Measurements from ENCODE around the gene LRRC15.

The LRRC15 gene

DNA sequence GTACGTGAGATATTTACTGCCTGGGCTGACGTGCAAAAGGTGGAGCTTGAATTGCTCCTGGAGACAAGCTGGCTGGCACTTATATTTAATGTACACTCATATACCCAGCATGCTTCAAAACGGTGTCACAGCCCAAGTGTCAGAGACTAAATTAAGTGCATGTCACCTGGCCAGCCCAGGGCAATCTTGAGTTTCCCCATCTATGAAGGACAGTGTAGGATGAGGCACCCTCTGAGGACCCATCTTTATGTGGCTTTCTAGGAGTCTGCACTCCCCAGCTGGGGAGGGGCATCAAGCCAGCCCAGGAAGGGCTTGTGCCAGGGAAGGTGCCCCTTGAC lies 5.3 kb downstream of the LRRC15 start:
- no peak for DNase-seq (ENCODE audit: low read depth in 2 of 2)

DNA sequence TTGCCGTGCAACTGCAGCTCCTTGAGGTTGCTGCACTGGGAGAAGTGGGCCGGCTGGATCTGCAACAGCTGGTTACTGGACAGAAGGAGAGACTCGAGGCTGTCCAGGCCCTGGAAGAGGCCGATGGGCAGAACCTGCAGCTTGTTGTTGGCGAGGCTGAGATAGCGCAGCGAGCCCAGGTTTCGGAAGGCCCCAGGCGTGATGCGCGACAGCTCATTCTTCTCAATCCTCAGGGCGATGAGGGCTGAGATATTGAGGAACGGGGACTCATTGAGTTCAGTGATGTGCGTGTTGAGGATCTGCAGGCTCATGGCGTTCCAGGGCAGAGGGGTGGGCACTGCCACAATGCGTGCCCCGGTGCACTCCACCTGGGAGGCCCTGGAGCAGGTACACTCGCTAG lies 9.0 kb downstream of the LRRC15 start:
- no peak for DNase-seq (ENCODE audit: low read depth in 2 of 2)

DNA sequence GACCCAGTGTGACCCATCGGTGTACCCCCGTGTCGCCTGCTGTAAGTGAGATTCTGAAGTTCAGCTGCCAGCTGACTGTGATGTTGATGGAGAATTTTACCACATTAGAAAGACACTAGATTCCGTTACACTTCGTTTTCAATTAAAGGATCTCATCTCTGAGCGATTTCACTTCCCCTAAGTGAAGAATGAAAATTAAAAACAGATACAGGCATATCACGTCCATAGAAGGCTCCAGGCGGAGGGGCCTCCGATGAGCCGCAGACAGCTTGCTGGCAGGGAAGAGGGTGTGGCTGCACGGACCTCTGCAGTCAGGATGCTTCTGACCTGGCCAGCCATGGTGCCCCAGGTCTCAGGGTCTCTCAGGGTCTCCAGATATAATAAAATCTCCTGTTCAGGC lies 11.9 kb downstream of the LRRC15 start:
- no peak for DNase-seq (ENCODE audit: low read depth in 2 of 2)

DNA sequence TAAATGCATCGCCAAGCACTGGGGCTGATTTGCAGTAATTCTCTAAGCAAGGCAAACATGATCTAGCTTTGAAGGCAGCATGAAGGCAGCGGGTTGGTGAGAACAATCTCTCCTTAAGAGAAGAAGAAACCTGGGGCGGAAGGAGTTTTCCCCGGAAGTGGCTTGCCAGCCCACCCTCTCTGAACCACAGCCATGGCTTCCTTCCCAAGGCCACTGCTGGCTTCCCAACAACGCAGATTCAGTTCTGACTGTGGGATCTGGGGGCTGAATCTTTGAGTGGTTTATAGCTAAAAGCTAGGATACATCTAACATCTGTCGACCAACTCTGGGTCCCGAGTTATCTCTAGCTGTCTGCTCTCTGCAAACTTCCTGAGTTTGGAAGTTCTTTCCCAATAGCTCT lies 14.2 kb downstream of the LRRC15 start:
- no peak for DNase-seq (ENCODE audit: low read depth in 2 of 2)

DNA sequence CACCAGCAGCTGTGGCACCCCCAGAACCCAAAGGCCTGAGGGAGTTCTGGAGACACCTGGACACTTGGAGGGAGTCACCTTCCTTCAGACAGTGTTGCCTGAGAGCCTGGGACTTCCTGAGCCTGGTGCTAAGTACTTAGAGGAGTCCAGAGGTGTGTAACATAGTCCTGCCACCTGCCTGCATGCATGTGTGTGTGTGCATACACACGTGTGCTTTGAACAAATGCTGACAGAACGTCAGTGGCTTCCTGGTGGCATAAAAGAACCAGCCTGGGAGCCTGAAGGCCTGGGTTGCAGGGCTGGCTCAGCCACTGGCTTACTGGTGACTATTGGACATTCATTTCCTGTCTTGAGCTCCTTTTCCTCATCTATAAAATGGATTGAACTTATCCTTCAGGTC lies 15.2 kb downstream of the LRRC15 start:
- DNase-seq (ENCODE audit: low read depth in 2 of 2): no peak

DNA sequence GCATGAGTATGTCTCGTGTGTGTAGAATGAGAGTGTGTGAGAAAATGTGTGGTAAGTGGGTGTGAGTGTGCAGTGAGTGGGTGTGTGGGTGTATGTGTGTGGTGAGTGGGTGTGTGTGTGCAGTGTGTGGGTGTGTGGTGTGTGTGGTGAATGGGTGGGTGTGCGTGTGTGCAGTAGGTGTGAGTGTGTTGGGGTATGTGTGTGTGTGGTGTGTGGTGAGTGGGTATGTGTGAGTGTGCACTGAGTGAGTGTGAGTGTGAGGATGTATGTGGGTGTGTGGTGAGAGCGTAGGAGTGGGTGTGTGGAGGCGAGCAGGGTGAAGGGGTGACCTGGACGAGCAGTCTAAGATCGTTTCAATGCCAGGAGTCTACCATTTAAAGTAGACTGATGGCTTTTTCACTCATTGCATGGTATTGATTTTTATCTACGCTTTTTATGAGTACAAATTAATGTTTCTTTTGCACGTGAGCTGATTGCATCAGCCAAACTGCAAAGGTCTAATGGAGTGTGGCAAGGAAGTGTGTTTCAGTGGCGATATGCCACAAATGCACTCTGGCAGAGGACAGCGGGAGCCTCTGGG lies 16.8 kb downstream of the LRRC15 start:
- no peak for DNase-seq (ENCODE audit: low read depth in 2 of 2)

DNA sequence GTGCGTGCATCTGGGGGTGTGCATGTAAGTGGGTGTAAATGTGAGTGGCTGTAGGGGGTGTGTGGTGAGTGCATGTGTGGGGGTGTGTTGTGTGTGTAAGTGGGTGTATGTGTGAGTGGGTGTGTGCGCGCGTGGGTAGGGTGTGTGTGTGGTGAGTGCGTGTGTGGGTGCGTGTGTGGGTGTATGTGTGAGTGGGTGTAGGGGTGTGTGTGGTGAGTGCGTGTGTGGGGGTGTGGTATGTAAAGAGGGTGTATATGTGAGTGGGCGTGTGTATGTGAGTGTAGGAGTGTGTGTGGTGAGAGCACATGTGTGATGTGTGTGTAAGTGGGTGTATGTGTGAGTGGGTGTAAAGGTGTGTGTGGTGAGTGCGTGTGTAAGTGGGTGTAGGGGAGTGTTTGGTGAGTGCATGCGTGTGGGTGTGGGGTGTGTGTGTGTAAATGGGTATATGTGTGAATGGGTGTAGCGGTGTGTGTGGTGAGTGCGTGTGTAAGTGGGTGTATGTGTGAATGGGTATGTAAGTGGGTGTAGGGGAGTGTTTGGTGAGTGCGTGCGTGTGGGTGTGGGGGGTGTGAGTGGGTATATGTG lies 17.5 kb downstream of the LRRC15 start:
- DNase-seq (ENCODE audit: low read depth in 2 of 2): no peak

DNA sequence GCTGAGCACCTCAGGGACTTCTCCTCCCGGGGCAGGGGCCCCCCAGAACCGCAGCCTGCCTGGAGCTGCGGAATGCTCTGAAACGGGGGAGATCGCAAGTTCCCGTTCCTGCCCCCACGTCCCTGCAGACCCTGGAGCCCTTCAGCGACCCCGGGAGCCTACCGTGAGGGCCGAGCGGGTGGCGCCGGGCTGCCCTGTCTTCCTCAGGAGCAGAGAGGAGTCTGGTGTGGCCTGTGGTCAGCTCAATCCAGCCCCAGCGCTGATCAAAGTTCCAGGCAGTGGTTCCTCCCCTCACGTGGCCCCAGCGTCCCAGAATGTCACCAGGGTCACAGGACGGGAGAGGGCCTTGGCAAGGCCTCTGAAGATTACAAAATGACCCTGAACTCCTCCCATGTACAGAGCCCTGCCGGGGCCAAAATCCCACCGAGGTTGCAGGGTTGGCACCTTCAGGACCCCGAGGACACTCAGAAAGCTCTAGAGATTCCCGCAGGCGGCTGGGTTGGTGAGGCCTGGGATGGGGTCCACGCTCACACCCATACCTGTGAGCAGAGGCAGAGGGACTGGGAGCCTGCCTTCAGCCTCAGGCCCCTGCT lies 18.4 kb downstream of the LRRC15 start, which contains the start of gene CPN2:
TSS of gene CPN2 (minus strand) at position 249 of the 593 bp plus-strand sequence. CDS start 8,626 bp downstream, outside the sequence.
- DNase-seq (ENCODE audit: low read depth in 2 of 2): no peak

DNA sequence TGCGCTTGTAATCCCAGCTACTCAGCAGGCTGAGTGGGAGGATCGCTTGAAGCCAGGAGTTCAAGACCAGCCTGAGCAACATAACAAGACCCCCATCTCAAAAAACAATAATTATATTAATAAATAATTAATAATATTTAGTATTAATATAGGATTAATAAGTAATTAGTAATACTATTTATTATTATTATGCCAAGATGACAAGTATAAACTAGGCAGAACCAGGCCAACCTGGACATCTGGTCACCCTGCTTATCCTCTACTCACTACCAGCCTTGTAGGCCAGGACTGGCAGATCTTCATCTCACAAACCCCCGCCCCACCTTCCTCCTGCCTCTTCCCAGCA lies 18.8 kb downstream of the LRRC15 start:
- no peak for DNase-seq (ENCODE audit: low read depth in 2 of 2)

DNA sequence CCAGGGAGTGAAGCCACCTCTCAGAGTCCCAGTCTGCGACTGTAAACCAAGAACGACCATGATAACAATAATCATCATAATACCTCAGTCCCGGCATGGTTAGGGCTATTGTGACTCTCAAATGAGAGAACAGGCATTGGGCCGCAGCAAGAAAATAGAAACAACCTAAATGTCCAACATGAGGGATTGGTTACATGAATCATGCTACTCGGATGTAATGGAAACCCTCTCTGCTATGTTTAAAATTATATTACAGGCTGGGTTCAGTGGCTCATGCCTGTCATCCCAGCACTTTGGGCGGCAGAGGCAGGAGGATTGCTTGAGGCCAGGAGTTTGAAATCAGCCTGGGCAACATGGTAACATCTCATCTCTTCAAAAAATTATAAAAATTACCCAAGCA lies 21.2 kb downstream of the LRRC15 start:
- no peak for DNase-seq (ENCODE audit: low read depth in 2 of 2)

DNA sequence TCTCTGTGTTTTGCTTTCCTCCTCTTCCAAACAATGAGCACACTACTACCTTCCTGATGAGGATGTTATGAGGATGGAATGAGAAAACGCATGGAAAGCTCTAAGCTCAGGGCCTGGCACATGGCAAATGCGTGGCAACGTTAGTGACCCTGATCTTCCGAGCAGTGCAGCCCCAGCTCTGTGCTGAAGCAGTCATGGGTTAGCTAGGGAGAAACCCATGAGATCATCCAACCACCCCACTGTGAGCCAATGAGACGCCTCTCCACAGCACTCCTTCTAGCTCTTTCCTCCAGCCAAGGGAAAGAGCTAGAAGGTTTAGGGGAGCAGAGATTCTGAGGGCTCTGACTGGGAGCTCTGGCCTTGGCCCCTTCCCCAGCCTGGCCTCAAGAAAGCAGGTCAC lies 22.9 kb downstream of the LRRC15 start:
- no peak for DNase-seq (ENCODE audit: low read depth in 2 of 2)

DNA sequence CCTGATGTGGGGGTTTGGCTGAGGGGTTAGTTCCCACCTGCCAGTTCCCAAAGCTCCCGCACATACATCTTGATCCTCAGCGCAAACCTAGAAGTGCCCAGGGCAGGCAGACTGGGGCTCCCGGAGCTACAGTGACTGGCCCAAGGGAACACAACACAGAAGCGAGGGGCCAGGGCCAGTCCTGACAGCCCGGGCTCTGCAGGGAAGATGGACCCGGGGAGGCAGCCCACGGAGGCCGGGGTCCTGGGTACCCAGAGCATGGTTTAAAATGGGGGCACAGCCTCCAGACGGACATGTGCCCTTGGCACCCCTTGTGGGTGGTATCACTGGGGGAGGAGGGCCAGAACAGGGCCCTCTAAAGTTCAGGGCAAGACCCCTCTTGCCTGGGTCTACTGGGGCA lies 23.5 kb downstream of the LRRC15 start:
- DNase-seq (ENCODE audit: low read depth in 2 of 2): no peak

DNA sequence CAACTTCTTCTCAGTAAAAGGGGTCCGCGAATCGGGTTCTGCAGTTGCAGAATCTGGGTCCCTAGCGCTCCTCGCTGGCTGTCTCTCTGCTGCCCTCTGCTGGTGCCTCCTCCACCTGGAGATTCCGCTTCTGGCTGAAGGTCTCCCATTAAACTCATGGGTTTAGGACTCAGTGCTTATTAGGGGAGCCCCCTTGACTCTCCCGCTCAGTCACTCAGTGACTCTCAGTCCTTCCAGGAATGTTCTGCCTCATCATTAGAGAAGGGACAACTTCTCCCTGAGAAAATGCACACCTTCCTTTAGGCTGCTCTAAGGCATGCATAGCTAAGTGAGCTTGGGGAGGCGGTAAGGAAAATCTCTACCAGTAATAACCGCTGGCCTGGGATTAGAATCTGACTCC lies 25.5 kb downstream of the LRRC15 start:
- peak; percentile 34 to 38 for DNase-seq (ENCODE audit: low read depth in 2 of 2)

DNA sequence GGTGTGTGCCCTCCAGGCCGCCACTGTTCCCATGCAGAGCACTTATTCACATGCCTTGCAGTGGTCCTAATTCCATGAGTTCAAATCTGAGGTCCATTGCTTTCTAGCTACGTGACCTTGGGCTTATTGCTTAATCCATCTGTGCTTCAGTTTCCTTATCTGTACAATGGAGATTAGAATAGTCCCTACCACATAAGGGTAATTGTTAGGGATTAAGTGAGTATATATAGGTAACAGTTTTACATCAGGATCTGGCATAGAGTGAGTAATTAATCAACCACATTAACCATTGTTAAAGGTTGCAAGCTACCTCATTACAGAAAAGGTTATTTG lies 26.0 kb downstream of the LRRC15 start:
- DNase-seq (ENCODE audit: low read depth in 2 of 2): no peak

DNA sequence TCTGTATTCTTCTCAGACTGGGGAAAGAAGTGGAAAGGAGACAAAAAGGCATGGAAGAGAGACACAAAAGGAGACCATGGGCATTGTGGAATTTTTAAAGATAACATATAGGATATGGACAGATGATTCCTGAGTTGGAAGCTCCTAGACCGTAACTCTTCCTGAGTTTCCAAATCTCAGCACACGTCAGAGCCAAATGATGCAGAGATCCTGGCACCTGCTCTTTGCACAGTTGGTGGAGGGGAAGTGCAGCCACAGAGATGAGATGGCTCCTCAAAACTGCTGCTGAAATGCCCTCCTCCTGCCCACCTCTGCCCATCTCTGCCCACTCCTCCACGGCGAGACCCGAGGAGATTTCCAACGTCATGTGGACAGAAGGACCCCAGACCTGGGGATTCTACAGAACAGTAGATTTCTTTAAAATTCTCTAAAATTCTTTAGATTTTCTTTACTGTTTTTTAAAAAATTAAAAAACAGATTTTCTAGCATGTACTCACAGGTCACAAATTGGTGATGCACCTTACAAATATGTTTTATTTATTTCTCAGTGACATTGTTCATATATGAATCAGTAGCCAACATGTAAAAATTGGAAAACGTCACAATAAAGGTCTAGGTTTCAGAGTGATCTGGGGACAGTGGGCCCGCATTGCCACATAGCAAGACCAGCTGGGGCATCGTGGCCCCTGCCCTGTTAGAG lies 26.5 kb downstream of the LRRC15 start:
- no peak for DNase-seq (ENCODE audit: low read depth in 2 of 2)

DNA sequence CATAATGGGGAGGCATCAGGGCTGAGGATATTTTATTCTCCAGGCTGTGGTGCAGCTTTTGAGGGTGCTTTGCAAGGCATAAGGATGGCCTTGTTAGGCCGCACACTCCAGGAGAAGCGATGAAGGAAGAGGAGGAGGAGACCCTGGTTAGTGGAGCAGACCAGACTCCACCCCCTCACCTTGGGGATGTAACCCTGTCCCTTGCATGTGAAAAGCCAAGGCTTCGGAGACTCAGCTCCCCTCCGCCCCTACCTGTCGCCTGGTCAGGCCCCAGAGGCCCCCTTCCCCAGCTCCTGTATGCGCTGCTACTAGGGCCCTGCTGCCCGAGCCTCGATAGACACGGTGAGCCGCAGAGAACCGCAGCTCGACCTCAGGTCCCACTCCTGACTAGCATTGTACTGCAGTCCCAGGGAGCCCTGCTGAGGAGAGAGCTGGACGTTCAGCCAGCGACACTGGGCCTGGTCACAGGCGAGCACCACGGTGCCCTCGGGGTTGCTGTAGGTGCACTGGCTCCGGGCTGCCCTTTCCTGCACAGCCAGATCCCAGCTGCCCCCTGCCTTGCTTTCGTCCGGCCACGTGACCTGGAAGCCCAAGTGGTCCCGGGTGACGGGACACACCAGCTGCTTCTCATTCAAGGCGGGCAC lies 28.7 kb downstream of the LRRC15 start:
- no peak for DNase-seq (ENCODE audit: low read depth in 2 of 2)

DNA sequence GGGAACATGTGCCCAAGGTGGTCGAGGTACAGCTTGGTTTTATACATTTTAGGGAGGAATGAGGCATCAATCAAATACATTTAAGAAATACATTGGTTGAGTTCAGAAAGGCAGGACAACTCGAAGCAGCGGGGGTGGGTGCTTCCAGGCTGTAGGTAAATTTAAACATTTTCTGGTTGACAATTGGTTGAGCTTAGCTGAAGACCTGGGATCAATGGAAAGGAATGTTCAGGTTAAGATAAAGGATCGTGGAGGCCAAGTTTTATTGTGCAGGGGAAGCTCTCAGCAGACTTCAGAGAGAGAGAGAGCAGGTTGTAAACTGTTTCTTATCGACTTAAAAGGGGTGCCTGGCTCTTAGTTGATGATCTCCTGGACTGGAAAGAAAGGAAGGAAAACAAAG lies 29.7 kb downstream of the LRRC15 start:
- no peak for DNase-seq (ENCODE audit: low read depth in 2 of 2)

DNA sequence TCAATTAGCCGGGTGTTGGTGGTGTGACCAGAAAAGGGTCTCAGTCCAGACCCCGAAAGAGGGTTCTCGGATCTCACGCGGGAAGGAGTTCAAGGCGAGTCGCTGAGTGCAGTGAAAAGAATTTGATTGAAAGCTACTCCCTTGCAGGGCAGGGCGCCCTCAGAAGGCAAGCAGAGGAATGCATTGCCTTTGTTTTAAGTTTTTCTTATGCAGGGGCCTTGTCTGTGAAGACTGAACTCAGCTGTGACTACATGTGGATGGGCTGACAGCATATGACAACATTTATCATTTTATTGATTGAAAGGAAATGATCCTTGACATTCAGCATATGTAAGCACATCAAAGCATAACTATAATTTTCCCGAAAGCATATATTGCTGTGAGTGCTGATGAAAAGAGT lies 30.2 kb downstream of the LRRC15 start:
- DNase-seq (ENCODE audit: low read depth in 2 of 2): no peak

DNA sequence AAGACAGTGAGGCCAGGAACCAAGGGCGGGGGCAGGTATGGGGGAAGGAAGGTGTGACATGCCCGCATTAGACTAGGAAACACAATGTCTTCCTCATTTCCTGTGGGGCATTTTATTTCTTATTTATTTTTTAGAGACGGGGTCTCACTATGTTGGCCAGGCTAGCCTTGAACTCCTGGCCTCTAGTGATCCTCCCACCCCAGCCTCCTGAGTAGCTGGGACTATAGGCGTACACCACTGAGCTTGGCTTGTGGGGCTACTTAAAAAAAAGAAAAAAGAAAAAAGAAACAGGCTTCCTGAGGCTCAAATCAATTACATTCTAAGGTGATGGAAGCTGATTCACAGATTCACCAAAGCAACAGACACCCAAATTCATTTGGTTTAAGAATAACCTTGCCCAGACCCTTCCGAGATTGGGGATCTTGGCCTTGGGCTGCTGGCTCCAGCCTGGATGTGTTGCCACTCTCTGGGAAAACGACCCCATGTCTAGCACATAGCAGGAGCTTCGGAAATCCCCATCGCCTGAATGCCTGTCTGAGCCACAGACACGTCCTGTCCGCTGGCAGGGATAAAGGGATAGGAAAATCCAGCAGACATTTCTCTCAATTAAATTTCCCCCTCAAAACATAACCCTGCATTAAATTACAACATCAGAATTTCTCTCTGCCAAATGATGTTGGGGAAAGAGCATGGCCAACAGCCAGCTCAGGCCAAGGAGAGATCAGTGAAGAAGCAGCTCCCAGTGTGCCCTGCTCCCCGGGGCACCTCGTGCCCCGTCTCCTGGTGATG lies 31.4 kb downstream of the LRRC15 start:
- DNase-seq (ENCODE audit: low read depth in 2 of 2): no peak

DNA sequence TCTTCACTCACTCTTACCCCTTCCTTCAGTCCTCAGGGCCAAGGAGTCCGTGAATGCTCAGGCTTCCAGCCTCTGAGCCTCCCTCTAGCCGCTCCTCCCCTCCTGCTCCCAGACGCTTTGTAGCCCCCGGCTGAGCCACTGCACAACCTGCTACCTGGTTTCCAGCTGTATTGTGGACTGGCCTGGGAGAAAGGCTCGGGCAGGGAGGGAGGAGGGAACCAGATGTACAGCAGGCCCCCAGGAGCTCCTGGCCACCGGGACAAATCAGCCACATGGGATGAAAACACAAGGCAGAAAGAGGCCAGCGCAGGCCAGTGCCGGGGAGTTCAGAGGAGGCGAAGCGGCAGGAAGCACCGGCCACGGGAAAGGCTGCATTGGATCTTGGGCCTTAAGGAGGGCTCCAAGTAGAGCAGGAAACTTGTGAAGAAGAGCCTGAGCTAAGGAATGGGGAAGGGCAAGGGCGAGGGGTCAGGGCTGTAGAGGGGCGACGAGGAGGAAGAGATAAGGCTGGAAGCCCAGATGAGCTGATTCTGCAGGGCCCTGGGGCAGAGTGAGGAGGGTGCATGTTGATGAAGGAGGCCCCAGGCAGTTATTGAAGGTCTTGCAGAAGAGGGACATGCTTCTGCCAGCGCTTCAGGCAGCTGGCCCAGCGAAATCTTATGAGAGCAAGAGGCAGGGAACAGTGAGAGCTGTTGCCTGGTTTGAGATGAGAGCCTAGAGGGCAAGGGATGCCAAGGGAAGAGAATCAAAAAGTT lies 32.8 kb downstream of the LRRC15 start:
- no peak for DNase-seq (ENCODE audit: low read depth in 2 of 2)

DNA sequence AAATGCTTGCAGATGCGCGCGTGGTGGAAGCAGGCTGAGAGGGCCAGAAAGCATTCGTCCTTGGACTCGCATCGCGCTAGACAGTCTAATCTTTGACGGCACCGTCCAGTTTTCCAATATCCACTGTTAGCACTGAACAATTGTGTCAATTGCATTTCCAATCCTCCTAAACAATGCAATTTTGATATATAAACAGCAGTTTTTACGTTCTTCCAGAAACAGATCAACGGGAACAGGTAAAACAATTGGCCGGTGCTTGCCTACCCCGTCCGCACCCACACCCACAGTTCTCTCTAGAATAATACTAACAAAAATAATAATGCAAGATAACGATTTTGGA lies 35.6 kb downstream of the LRRC15 start:
- DNase-seq (ENCODE audit: low read depth in 2 of 2): no peak
